Stimulated activated CD8-positive, alpha-beta memory T cell treated with anti-CD3 and anti-CD28 coated beads, Interleukin-7, amount 100 ng/mL, for 4 hours (primary cell): ENCODE measurements around the gene C2CD4B.

Experiments used
- DNase-seq, 2 donors: peaks; one replicate each; pipeline ENCODE4 v3.0.0-alpha.2; 2020; ENCODE audit warnings: low read depth in 2 of 2

Gene C2CD4B

DNA sequence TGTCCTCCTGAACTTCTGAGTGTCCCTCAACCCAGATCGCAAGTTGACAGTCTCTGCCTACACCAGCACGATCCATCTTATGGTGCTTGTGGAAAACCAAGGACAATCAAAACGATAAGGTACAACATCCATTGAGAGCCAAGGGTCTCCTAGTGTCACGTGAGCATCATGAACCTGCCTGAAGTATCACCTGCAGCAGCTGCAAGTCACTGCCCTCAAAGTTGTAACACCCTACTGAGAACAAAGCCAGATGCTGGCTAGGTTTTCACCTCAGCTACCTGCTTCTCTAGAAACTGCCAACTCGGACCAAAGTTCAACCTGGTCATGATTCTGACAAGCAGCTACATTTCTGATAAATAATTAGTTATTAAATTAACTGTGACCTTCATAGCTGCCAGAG lies 17.5 kb downstream of the C2CD4B start:
- no peak for DNase-seq

DNA sequence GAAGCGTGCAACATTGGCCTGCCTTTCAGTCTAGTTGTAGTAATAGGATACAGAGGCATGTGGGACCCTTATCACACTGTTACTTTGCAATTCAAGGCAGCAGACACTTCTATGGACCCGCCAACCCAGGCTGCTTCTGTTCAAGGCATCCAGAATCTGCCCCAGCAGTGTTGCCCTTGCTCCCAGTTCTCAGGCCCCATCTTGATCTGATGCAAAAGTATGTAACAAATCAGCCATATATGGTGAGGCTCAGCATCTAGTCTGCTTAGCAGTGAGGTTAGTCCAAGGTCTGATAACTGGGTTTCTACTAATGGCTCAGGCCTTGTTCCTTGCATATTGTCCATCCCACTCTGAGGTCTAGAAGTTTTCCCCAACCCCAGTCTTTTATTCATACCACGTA lies 17.9 kb downstream of the C2CD4B start:
- DNase-seq: no peak

DNA sequence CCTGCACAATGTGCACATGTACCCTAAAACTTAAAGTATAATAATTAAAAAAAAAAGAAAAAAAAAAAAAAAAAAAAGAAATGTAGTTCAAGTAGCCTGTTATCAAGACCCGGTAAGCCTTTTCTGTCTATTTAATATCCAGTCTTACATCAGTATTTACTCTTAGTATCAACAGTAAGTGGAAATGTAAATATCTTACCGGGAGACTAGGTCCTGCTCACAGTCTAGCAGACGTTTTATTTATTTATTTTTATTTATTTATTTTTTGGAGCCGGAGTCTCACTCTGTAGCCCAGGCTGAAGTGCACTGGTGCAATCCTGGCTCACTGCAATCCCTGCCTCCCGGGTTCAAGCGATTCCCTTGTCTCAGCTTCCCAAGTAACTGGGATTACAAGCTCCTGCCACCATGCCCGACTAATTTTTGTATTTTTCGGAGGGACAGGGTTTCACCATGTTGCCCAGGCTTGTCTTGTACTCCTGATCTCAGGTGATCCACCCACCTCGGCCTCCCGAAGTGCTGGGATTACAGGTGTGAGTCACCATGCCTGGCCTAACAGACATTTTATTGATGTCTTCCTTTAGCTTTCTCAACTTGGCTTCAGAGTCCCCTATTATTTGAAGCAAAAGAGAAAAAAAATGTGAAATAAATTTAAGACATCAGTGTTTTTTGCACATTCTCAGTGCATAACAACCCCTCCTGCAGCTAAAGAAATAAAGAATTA lies 19.9 kb downstream of the C2CD4B start:
- DNase-seq: no peak

DNA sequence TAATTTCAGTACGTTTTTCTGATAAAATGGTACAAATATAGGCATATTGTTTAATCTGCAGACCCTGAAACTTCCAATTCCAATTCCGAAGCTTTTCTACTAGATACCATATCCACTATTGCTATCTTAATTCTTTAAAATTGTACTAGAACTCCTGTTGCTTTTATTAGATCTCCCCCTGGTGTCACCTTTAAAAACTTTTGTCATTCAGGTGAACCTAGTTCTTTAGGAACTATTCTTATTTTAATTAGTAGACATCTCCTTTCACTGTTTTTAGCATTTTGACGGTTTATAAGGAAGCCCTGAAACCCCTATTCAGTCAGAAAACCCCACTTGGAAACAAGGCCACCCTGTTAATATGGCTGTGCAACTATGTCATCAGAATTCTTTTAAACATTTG lies 22.3 kb downstream of the C2CD4B start:
- no peak for DNase-seq

DNA sequence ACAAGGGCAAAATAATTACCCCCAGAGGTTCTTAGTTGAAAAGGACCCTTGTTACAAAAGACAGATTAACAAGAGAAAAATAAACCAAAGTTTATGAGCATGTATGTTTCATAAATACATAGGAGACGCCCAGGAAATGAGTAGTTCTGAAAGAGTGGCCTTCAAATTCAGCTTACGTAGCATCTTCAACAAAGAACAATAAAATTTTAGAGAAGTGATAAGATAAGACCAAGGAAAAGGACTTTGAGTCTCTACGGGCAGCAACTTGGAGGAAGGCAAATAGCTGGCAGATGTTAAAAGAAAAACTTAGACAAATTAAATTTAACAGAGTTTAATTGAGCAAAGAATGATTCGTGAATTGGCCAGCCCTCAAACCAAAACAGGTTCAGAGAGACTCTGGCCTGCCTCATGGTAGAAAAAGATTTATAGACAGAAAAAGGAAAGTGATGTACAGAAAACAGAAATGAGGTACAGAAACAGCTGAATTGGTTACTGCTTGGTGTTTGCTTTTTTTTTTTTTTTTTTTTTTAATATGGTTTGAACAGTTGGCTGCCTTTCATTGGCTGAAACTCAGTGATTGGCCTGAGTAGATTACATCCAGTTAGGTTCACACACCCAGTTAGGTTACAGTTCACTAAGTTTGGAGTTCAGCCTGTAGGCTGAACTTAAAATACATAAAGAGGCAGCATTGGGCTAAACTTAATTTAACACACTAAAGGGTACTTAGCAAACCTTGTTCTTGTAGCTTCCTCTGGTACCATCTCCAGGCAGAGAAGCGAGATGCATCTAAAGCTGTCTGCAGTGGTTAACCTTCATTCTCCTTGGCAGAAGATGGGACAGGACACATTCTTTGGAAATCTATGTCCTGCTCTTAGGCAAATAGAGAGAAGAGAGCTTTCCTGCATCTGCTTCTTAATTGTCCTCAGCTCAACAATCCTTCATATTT lies 23.2 kb downstream of the C2CD4B start:
- DNase-seq: no peak

DNA sequence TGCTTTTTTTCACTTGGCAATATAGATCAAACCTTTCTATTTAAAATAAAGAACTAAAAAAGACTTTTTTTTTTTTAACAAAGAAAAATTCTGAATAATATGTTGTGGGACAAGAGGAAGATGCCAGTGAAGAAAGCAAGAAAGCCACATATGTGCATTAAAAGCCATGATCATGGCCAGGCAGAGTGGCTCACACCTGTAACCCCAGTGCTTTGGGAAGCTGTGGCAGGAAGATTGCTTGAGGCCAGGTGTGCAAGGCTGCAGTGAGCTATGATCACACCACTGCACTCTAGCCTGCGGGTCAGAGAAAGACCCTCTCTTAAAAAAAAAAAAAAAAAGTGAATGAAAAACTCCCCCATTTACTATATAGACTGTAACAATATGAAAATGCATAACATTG lies 23.9 kb downstream of the C2CD4B start:
- DNase-seq: no peak

DNA sequence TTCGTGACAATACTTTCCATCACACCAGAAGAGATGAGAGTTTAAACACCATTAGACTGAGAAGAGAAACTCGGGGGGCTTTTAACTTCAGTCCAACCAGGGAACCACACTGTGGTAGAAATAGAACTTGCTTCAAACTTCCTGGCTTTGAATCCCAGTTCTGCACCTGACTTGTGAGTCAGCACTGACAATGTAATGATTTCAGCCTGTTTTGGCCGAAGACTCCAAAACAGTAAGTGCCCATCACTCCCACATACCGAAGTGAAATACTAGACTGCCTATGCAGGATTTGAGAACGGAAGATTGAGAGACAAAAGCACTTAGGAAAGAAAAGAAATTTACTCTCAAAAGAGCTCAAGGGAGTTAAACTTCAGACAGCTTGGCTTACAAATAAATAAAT lies 27.0 kb downstream of the C2CD4B start:
- no peak for DNase-seq

DNA sequence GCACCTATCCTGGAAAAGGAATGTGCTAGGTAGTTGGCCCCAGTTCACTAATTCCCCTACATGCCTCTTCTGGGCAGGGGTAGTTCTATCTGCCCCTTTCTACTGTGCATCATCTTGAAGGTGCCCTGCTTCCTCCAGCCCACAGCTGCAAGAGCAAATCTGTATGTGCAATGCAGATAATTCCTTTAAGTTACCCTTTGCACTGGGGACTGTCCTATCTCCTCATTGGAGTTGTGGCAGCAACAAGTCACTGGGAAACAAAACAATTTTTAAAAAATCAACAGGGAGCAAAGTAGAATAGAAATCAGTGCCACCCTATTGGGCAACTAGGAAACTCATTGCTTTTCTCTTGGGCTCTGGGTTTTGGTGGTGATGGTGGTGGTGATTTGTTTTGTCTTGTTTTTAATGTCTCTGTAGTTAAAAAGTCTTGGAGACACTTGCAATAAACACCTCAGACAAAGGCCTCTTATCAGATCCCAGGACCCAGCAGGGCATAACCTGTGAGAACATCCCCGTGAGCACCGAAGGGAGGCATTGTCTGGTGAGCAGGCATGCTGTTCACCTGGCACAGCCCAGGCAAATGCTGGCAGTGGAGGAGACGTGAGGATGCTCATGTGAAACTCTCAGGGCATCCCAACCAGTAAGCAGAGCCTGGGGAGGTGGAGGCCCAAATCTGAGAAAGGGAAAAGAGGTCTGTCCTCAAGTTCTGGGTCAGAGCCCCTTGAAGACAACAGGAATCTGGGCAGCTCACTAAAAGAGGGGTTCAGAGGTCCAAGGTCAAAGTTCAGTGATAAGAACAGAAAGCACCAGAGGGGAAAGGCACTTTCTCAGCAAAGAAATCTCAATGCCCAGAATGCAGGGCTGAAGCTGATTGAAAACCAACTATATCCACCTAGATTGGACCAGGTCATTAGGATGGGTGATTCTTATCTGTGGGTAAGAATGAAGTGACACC lies 27.9 kb downstream of the C2CD4B start:
- DNase-seq: no peak

DNA sequence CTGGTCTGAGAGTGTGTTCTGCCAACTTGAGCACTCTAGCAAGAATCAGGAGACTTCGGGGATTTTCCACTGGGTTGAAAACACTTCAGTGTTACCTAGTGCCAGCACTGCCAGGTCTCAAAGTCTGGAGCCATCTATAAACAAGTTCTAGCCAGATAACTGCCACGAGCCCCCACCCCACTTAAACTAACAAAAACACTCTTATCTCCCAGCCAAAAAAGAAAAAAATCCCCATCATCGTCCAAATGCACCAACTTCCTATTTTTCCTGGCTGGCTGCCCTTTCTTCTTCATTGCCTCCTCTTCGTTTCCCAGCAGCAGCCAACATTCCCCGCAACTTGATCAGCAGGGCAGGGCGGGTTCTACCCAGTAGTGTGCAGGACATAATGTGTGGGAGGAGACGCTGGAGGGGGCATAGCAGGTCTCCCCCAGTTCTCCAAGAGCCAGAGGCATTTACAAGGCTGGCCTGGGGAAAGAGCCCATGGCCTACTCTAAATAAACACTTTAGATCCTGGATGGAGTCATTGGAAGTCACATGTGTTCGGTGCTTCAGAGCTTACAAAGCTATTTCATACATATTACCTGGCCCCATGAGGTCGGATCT lies 29.5 kb downstream of the C2CD4B start:
- no peak for DNase-seq

DNA sequence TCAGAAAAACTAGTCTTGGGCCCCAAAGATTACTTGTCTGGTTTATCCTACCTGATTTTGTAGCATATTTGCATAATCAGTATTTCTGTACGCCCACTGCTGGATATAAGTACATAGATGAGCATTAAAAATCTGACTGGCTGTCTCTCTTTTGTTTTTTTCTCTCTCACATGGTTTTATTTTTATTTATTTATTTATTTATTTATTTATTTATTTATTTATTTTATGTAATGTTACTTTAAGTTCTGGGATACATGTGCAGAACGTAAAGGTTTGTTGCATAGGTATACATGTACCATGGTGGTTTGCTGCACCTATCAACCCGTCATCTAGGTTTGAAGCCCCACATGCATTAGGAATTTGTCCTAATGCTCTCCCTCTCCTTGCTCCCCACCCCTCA lies 31.9 kb downstream of the C2CD4B start:
- DNase-seq: no peak

DNA sequence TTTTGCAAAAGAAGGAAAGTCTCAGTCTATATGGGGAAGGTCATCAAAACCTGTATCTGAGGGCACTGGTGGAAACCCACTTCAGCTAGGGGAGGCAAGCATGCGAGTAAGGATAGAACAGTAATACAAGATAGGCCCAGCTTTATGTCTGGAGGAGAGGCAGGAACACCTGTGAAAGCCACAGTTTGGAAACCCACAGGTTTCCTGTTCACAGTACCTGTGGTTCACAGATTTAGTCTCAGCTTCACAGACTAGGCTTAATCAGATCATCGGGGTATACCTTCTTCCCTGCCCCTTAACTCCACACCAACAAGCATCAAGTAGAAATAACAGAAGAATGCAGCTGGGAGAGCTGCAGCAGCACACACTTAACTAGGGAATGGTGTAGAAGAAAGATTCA lies 36.2 kb downstream of the C2CD4B start:
- DNase-seq: no peak

DNA sequence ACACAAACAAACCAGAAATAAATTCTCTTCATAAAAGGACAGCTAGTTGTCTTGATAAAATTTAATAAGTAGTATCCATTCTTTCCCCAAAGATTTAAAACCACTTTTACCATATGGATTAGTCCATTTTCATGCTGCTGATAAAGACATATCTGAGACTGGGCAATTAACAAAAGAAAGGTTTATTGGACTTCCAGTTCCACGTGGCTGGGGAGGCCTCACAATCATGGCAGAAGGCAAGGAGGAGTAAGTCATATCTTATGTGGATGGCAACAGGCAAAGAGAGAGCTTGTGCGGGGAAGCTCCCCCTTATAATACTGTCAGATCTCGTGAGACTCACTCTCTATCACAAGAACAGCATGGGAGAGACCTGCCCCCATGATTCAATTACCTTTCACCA lies 38.7 kb downstream of the C2CD4B start:
- DNase-seq: no peak

DNA sequence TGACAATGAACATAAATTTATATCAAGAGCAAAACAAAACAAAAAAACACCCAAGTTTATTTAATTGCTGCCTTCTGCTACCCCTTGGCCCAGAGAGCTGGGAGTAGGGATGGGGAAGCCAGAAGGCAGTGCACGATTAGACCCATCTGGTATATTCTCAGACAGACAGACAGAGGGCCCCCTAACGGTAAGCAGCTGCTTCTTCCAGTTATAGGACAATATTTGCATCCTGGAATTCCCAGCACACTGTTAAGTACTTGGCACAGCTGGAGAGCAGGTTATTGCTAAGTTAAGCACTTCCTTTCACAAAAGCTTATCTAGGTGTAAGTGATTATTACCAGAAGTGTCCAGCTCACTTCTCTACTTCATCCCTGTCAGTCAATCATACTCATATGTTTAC lies 39.3 kb downstream of the C2CD4B start:
- DNase-seq: no peak

DNA sequence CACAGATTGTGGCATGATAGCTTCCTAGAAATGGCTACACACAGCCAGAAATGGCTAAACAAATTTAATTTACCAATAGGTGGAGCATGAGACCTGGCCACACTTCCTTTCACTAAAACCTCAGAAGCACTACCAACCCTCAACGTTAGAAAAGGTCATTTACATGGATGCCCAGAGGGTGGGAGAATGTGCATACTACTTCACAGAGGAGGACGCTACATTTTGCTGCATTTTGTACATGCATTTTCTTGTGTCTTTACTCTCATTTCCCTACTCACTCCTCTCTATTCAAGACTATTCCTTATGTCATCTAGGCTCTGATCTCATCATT lies 40.1 kb downstream of the C2CD4B start:
- no peak for DNase-seq

DNA sequence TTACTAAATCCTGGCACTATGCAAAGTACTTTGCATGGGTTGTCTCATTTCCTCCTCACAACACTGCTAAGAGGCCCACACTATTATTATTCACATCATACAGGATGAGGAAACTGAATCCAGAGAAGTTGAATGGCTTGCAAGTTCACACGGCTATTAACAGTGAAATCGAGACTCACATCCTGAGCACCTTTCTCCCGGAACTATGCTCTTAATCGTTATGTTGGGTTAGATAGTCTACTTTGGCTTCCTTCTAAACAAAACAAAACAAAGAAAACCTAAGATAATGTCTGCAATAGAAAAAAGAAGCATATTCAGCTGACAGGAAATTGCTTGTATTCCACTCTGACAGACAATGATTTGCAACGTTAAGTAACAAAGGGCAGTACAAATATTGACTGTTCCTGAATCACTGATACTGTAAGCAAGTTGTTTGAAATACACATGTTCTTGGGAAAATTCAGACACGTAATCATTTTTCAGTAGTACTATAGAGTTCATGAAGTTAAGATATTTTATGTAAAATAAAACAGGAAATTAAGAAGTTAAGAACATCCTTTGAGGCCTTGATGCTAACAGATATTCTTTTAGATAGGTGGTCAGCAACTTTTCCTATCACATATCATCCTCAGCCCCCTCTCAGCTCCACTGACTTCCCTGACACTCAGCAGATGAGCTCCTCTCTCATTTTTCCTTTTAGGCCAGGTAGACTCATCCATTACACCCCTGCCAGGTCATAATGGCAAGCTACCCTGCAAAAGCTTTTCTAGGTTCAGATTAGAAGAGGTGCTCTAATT lies 40.7 kb downstream of the C2CD4B start:
- no peak for DNase-seq

DNA sequence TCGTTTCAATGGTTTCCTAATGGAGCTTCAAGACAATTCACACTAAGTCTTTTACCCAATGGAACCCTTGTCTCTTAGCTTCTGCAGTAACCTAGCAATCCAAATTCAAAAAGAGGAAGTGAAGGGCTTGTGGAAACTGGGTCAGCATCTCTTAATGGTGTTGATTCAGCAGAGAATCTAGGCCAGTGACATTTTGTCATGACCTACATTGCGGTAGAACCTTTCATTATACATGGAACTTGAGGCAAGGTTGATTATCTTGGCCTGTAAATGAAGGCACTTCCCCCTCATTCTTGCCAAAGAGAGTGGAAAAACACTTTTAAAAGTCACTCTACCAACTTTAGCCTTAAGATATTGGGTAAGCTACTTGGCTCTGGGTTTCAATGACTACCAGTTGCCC lies 42.8 kb downstream of the C2CD4B start:
- DNase-seq: no peak

DNA sequence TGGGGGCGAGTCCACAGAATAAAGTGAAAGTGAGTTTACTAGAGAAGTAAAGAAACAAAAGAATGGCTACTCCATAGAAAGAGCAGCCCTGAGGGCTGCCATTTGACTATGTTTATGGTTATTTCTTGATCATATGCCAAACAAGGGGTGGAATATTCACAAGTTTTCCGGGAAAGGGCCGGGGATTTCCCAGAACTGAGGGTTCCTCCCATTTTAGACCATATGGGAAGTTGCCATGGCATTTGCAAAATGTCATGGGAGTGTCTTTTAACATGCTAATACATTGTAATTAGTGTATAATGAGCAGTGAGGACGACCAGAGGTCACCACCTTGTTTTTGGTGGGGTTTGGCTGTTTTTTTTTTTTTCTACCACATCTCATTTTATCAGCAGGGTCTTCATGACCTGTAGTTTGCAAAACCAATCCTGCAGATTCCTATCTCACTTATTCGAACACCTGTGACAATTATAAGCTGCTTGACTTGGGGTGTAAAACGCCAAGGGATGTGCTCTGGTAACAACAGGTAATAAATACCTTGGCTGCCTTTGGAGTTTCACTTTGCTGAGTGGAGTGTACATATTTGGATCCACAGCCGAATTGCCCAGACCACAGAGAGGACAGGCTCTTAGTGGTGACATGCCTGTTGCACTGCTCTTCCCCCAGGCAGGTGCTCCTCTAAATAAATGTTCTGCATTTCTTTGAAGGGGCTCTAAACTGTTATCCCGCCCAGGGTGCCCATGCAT lies 43.6 kb downstream of the C2CD4B start:
- DNase-seq: no peak

DNA sequence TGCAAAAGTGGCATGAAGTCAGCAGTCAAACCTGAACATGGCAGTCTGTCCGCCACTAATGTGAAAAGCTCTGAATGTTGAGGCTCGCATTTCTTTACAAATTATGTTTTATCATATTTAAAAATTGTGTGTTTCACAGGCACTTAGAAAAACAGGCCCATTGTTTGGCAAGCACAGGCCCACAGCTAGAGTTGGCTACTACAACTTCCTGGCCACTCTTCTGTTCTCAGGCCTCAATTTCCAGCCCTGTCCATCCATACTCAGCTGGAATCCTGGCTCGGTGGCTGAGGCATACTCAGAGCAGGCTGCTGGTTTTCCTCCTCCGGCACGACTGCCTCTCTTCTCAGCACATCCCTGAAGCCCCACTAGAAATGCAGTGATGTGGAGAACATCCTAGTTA lies 44.3 kb downstream of the C2CD4B start:
- no peak for DNase-seq

DNA sequence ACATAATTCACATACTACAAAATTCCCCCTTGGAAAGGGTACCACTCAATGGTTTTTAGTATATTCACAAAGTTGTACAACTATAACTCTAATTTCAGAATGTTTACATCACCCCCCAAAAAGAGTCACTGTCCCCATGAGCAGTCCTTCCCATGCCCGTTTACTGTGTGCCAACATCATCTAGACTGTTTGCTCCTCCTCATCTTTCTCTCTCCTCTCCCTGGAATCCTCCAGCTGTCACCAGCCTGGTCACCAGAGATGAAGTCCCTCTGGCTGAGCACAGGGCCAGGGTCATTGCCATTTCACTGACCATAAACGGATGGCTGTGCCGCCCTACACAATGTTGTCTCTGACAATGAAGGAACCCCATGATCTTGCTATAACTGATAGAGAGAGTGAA lies 45.2 kb downstream of the C2CD4B start:
- DNase-seq: no peak

DNA sequence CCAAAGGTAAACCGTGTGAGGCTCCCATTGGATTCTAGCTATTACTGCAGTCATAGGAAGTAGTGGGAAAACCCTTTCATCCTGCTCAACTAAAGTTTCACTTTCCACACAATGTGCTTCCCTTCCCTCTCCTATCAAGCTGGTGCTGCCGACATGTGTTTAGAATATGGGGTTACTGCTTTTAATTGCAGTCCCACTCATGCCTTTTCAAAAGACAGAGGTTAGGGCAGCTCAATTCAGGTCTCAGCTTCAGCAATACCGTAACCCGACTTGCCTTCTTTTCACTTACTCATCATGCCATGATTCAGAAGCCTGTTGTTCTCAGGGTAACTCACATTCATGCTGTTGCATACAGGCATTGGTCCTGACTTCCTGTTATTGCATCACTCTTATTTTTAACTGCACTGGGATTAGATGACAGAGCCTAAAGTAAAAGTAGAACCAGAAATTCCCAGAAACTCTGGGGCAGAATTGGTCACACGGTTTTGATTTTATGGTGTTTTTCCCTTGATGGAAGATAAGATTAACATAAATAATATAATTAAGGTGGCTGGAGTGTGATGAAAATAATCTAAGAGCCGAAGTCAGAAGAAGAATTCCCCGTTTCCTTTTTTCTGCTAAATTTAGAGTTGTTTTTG lies 45.7 kb downstream of the C2CD4B start:
- DNase-seq: no peak
